ENCODE measurements around the gene GADD45B. TPM values are rescaled to one million over a fixed set of nuclear protein-coding genes. Genes with fewer than 3 reads are reported as not detected.

Gene GADD45B
- total RNA-seq, 6 donors from 2014 or later = 93.2 to 247 (median 139) TPM

- peaks cover 39 to 48% (median 44%) of the 10 kb centered on the region in 4 donors for H3K4me1 ChIP-seq
- H3K27ac ChIP-seq = peak overlapping the region; percentile 10 to 83 (median 52)
- TF ChIP-seq EP300 (IDR thresholded peaks at IDR 0.05) (no peak), CTCF (IDR thresholded peaks at IDR 0.05) (no peak), POLR2A (IDR thresholded peaks at IDR 0.05) (no peak), POLR2AphosphoS5 (IDR thresholded peaks at IDR 0.05) (no peak)
- DNase-seq (peak in 1 of 2 donors; percentile 49), ATAC-seq (ENCODE audit: low FRiP score in 2 of 2) (peak in 1 of 2 donors; percentile 18)
- no peaks in the 10 kb centered on the region for H3K36me3 ChIP-seq
- WGBS, 2 donors = 44 to 45% methylated on average over 13 to 15 of the region's 15 CpGs
- H3K27me3 ChIP-seq = peaks cover 0 to 15% (median 0%) of the 10 kb centered on the region in 4 donors
- H3K9me3 ChIP-seq = peaks cover 0 to 8% (median 5%) of the 10 kb centered on the region in 4 donors
- peak overlapping the region in 2 of 4 donors; percentile 46 to 53 for H3K4me3 ChIP-seq
These were observed 11.9 kb downstream of the GADD45B start for GRCh38 chr19:2487842-2488241.

- TF ChIP-seq CTCF (IDR thresholded peaks at IDR 0.05) (no peak), POLR2A (IDR thresholded peaks at IDR 0.05) (no peak), EP300 (IDR thresholded peaks at IDR 0.05) (no peak), POLR2AphosphoS5 (IDR thresholded peaks at IDR 0.05) (no peak)
- Histone ChIP-seq H3K4me3 (peak overlapping the region in 3 of 4 donors; percentile 46 to 53 (median 53)), H3K9me3 (peaks cover 0 to 2% (median under 1%) of the 10 kb centered on the region in 4 donors), H3K36me3 (no peaks in the 10 kb centered on the region), H3K4me1 (peaks cover 39 to 48% (median 44%) of the 10 kb centered on the region in 4 donors), H3K27me3 (peaks cover 0 to 15% (median 0%) of the 10 kb centered on the region in 4 donors), H3K27ac (peak overlapping the region; percentile 49 to 83 (median 54))
- ATAC-seq (ENCODE audit: low FRiP score in 2 of 2) = peak in 1 of 2 donors; percentile 59
- no peak for DNase-seq
- WGBS, 2 donors = 4 to 16% methylated on average over 16 to 31 of the region's 32 CpGs
These were observed 12.5 kb downstream of the GADD45B start for GRCh38 chr19:2488405-2488941.

GRCh38 chr19:2488942-2489731 lies 13.2 kb downstream of the GADD45B start:
- H3K36me3 ChIP-seq = no peaks in the 10 kb centered on the region
- peak overlapping the region; percentile 49 to 83 (median 54) for H3K27ac ChIP-seq
- H3K9me3 ChIP-seq = no peaks in the 10 kb centered on the region
- DNase-seq (peak; percentile 65 to 92), ATAC-seq (ENCODE audit: low FRiP score in 2 of 2) (peak in 1 of 2 donors; percentile 70)
- TF ChIP-seq POLR2A (IDR thresholded peaks at IDR 0.05) = peak in 2 of 4 donors; percentile 24 to 59
- TF ChIP-seq EP300 (IDR thresholded peaks at IDR 0.05) = no peak
- TF ChIP-seq POLR2AphosphoS5 (IDR thresholded peaks at IDR 0.05) = no peak
- TF ChIP-seq CTCF (IDR thresholded peaks at IDR 0.05) = peak in 2 of 6 experiments; percentile 46 to 48
- peaks cover 42 to 53% (median 45%) of the 10 kb centered on the region in 4 donors for H3K4me1 ChIP-seq
- H3K4me3 ChIP-seq = peak overlapping the region in 3 of 4 donors; percentile 46 to 53 (median 53)
- H3K27me3 ChIP-seq = peaks cover 0 to 15% (median 0%) of the 10 kb centered on the region in 4 donors
- 4 to 5% methylated on average over 33 to 49 of the region's 78 CpGs for WGBS, 2 donors

GRCh38 chr19:2490659-2491058 lies 14.7 kb downstream of the GADD45B start:
- Histone ChIP-seq H3K27ac (peak overlapping the region; percentile 12 to 51 (median 30)), H3K4me1 (peaks cover 55 to 68% (median 58%) of the 10 kb centered on the region in 4 donors)
- ATAC-seq (ENCODE audit: low FRiP score in 2 of 2) = no peak

More at GRCh38 chr19:2490659-2491058, 14.7 kb downstream of the GADD45B start:
- Histone ChIP-seq H3K4me3 (no peak overlapping the region), H3K9me3 (no peaks in the 10 kb centered on the region), H3K27me3 (peaks cover 0 to 15% (median 0%) of the 10 kb centered on the region in 4 donors), H3K36me3 (no peaks in the 10 kb centered on the region)
- 55 to 68% methylated on average over 7 of the region's 7 CpGs for WGBS, 2 donors
- DNase-seq = no peak
- TF ChIP-seq POLR2AphosphoS5 (IDR thresholded peaks at IDR 0.05) (no peak), CTCF (IDR thresholded peaks at IDR 0.05) (no peak), EP300 (IDR thresholded peaks at IDR 0.05) (no peak), POLR2A (IDR thresholded peaks at IDR 0.05) (no peak)
